NCI-H748 (cell line): Measurements from ENCODE around the gene SLC34A1.
"Not testable (repeated sequence)": the region's sequence is repeated elsewhere in the genome, so short reads cannot be mapped to it uniquely, and the experiment has no call there.

Source experiments
- DNase-seq: peaks from one replicate; lab custom pipeline; 2025; ENCODE audit not compliant: unreplicated experiment; lab: John Stamatoyannopoulos, UW

Gene SLC34A1

GRCh38 chr5:177384134-177384533 is at the start of gene SLC34A1:
TSS of gene SLC34A1 (plus strand) at chr5:177384434. CDS start at chr5:177385742, 1,308 bp downstream.
- DNase-seq: no peak

- DNase-seq: no peak
Measured at GRCh38 chr5:177334781-177335700, 49.2 kb upstream of the SLC34A1 start.

GRCh38 chr5:177335701-177336065 is 48.6 kb upstream of the SLC34A1 start:
- no peak for DNase-seq

DNA sequence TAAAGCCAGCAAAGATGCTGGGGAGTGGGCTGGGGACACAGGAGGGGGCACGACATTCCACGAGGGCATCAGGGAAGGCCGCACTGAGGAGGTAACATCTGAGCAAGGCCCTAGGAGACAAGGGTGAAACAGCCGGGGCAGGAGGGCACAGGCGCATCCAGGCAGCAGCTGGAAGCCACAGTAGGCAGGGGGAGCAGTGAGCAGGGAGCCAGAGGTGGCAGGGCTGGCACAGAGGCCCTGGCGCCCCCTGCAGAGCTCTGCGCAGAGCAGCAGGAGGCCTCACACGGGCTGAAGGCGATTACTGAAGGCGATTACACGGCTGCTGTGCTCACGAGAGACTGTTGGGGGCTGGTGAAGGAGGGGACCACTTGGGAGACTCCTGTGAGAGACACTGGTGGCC is 48.1 kb upstream of the SLC34A1 start:
- no peak for DNase-seq

DNA sequence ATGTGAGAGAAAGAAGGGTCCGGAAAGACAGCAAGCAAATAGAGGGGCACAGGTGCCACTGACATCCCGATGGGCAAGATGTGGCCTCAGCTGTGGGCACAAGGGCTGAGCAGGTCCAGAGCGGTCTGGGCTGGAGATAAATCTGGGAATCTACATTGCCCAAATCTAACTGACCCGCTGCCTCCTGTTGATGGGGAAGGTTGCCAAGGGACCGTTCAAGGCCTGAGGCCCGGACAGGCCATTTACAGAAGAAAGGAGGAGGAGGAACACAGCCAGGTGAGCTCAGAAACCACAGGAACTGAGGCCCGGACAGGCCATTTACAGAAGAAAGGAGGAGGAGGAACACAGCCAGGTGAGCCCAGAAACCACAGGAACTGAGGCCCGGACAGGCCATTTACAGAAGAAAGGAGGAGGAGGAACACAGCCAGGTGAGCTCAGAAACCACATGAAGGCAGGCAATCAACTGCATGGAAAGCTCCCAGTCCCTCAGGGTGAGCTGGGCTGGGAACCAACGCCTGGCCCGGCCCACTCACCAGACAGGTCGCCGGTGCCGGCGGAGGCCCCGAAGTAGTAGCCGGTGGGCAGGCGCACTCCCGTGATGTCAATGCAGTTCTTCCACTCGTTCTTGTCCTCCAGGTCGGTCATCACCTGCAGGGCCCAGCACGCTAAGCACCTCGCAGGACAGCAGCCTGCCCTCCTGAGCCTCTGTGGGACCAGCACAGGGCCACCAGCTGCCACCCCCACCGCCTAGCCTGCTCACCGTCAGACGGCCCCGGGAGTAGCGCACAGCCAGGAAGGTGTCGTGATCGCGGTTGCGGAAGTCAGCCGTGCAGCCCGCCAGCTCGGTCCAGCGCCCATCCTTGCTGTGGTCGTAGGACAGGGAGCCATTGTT is 47.4 kb upstream of the SLC34A1 start:
- no peak for DNase-seq

GRCh38 chr5:177338251-177339106 is 45.8 kb upstream of the SLC34A1 start:
- no peak for DNase-seq

GRCh38 chr5:177339107-177339638 is 45.1 kb upstream of the SLC34A1 start:
- DNase-seq: no peak

GRCh38 chr5:177343000-177343399 is 41.2 kb upstream of the SLC34A1 start:
- not testable (repeated sequence) for DNase-seq

DNA sequence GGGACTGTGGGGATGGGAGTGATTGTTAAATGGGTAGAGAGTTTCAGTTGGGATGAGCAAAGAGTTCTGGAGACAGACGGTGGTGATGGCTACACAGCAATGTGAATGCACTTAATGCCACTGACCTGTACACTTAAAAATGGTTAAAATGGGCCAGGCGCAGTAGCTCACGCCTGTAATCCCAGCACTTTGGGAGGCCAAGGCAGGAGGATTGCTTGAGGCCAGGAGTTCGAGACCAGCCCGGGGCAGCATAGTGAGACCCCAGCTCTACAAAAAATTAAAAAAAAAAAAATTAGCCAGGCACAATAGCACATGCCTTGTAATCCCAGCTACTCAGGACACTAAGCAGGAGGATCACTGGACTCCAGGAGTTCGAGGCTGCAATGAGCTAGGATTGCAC is 40.5 kb upstream of the SLC34A1 start:
- DNase-seq: no peak

DNA sequence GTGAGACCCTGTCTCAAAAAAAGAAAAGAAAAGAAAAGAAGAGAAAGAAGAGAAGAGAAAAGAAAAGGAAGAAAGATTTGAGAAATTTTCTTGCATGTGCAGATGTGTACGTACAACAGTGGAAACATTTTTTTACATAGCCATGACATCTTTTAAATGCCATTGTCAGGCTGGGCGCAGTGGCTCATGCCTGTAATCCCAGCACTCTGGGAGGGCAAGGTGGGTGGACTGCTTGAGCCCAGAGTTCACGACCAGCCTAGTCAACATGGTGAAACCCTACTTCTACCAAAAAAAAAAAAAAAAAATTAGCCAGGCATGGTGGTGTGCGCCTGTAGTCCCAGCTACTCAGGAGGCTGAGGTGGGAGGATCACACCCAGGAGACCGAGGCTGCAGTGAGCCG is 39.3 kb upstream of the SLC34A1 start:
- no peak for DNase-seq

DNA sequence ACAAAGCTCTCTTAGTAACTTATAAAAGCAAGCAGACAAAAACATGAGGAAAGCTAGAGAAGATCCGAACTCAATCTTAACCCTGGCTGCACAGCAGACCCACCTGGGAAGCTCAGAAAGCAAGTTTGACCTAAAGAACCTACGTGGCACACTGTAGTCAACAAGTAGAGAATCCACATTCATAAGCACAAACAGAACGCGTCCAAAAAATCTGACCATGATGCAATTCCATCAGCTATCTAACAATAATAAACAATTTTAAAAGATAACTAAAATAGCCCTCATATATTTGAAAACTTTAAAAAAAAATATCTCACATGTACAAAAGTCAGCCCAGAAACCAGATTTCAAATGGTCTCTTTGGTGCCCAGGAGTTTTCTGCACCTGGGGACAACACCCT is 37.4 kb upstream of the SLC34A1 start:
- no peak for DNase-seq

GRCh38 chr5:177347699-177348098 is 36.5 kb upstream of the SLC34A1 start:
- no peak for DNase-seq

- DNase-seq: no peak
Measured at GRCh38 chr5:177349362-177349647, 34.9 kb upstream of the SLC34A1 start.

- no peak for DNase-seq
Measured at GRCh38 chr5:177349762-177350161, 34.5 kb upstream of the SLC34A1 start.

- DNase-seq: peak; percentile 68
Measured at GRCh38 chr5:177350776-177351391, 33.4 kb upstream of the SLC34A1 start.

DNA sequence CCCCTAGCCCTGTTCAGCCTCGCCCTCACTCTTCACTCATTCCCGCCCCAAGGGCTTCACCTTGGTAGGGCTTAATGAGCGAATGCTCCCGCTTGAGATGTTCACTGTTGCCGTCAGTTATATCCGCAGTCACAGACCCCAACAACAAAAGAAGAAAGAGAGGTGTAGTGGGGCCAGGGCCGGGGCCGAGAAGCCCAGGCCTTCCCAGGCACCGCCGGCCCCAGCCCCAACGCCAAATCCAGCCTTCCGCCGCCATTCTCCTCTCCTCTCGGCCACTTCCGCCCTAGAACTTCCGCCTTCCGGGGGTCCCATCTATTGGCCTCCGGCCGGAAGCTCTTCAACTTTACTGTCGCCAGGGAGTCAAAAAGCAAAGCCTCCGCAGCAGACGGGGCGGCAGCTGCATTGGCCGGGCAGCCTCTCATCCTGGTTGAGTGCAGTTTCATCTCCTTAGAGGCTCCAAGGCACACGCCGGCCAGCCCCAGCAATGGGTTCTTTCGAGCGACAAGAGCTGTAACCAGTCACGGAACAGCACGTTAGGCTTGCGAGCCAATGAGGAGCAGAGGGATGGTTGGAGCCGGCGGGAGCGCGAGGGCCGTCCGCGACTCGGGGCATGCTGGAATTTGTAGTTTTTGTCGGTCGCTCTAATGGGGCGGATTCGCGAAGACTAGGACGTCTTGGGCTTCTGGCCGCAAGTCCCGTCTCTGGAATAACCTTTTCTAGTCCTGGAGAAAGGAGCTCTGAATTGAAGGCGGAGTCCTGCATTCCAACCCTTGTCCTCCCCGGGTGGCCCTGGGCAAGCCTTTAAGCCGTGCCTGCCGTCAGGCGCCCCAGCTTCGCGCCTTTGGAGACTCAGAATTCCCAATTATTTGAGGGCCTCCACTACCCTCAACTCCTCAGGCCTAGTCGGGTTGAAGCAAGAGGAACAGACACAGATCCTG is 32.6 kb upstream of the SLC34A1 start, which contains the start of gene LMAN2:
Gene LMAN2 (minus strand): TSS at position 277 of the 938 bp plus-strand sequence. CDS start 21 bp downstream, at position 256.
- DNase-seq: peak; percentile 94

- DNase-seq: no peak
Measured at GRCh38 chr5:177353093-177353492, 31.1 kb upstream of the SLC34A1 start.

DNA sequence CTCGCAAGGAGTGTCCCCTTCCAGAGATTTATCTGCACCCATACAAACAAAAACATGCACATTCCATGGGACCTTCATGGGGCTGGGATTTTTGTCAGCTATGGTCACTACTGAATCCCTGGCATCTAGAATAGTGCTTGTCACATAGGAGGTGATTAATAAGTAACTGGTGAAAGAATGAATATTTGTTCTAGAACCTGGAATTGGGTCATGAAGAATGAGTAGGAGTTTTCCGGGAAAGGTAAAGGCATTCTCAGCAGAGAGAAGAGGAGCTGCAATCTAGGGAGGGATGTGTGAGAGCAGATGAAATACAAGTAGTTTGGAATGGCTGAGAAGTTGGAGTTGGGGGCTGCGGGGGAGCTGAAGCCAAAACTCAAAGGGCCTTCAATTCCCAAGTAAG is 30.0 kb upstream of the SLC34A1 start:
- DNase-seq: no peak

DNA sequence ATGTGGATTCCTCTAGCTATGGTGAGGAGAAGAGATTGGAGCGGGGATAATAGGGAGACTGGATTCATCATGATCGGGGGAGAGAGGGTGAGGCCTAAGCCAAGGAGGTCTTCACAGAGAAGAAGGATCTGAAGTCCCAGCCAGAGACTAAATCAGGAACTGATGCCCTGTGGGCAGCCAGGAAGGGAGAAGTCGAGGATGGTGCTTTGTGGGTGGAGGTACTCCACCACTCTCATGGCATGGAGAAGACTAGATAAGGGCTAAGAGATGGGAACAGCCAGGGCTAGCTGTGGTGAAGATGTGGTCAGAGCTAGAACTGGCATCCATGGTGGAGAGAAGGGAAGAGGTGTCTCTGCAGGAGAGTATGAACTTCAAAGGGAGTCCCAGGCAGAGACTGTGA is 29.5 kb upstream of the SLC34A1 start:
- no peak for DNase-seq
